GM12872 (cell line): ENCODE measurements around the gene GRIN2C.

Experiments
- CTCF ChIP-seq: IDR thresholded peaks from 3 replicates; pipeline ENCODE4 v1.5.1; 2011; ENCODE audit warnings: low read depth, mild to moderate bottlenecking, low read length, moderate library complexity; ENCODE audit not compliant: insufficient read depth

The GRIN2C gene

GRCh38 chr17:74796211-74796610, 63.5 kb downstream of the GRIN2C start:
- no peak for TF ChIP-seq CTCF

- TF ChIP-seq CTCF: no peak
These were observed 64.2 kb downstream of the GRIN2C start for GRCh38 chr17:74795327-74796020.

- TF ChIP-seq CTCF: no peak
These were observed 67.0 kb downstream of the GRIN2C start for GRCh38 chr17:74792586-74793105.
